Hepatocyte (in vitro differentiated cells): Measurements from ENCODE around the gene RHCG. TPM values are rescaled to one million over a fixed set of nuclear protein-coding genes. Genes with fewer than 3 reads are reported as not detected.
A peak's percentile ranks its signal among the peaks of the same experiment; 100 is the strongest.

Experiments used
- DNase-seq: peaks from one replicate; pipeline ENCODE4 v3.0.0-alpha.2; 2016; ENCODE audit warnings: low spot score
- H2AFZ ChIP-seq: fragments of 200-600 bp; sonication (generic); 2 replicates; pipeline ENCODE4 v1.6.0; 2016; ENCODE audit warnings: antibody characterized with exemption, mild to moderate bottlenecking
- H3K27ac ChIP-seq: fragments of 200-600 bp; sonication (generic); 2 replicates; pipeline ENCODE4 v1.5.1; 2016; ENCODE audit warnings: mild to moderate bottlenecking
- H3K27me3 ChIP-seq: fragments of 200-600 bp; sonication (generic); 2 replicates; pipeline ENCODE4 v1.6.1; 2016
- H3K36me3 ChIP-seq: fragments of 200-600 bp; sonication (generic); replicated peaks from 2 replicates; pipeline ENCODE4 v1.5.1; 2016; ENCODE audit warnings: low read depth; ENCODE audit not compliant: insufficient read depth
- H3K4me1 ChIP-seq: fragments of 200-600 bp; sonication (generic); 2 replicates; pipeline ENCODE4 v1.5.1; 2016; ENCODE audit warnings: mild to moderate bottlenecking, moderate library complexity; ENCODE audit not compliant: insufficient read depth
- H3K4me2 ChIP-seq: fragments of 200-600 bp; sonication (generic); 2 replicates; pipeline ENCODE4 v1.6.0; 2016
- H3K4me3 ChIP-seq: fragments of 200-600 bp; sonication (generic); 2 replicates; pipeline ENCODE4 v1.5.1; 2016; ENCODE audit warnings: mild to moderate bottlenecking
- H3K79me2 ChIP-seq: fragments of 200-600 bp; sonication (generic); 2 replicates; pipeline ENCODE4 v1.6.0; 2017; ENCODE audit warnings: mild to moderate bottlenecking
- H3K9me2 ChIP-seq: fragments of 200-600 bp; sonication (generic); replicated peaks from 2 replicates; pipeline ENCODE4 v1.6.0; 2017; ENCODE audit warnings: mild to moderate bottlenecking; ENCODE audit not compliant: insufficient read depth
- H3K9me3 ChIP-seq: fragments of 200-600 bp; sonication (generic); 2 replicates; pipeline ENCODE4 v1.5.1; 2016; ENCODE audit warnings: low read depth, mild to moderate bottlenecking
- H4K20me1 ChIP-seq: fragments of 200-600 bp; sonication (generic); 2 replicates; pipeline ENCODE4 v1.6.0; 2016; ENCODE audit warnings: mild to moderate bottlenecking; ENCODE audit not compliant: insufficient read depth, poor library complexity, severe bottlenecking
- EZH2 ChIP-seq: fragments of 200-600 bp; sonication (generic); IDR thresholded peaks from 2 replicates; pipeline ENCODE4 v1.6.1; 2016; ENCODE audit warnings: antibody characterized with exemption, mild to moderate bottlenecking, borderline replicate concordance
- EZH2phosphoT487 ChIP-seq: fragments of 200-600 bp; sonication (generic); IDR thresholded peaks from one replicate; pipeline ENCODE4 v1.6.1; 2018; ENCODE audit warnings: antibody characterized with exemption, mild to moderate bottlenecking, low read depth, moderate library complexity; ENCODE audit not compliant: unreplicated experiment, severe bottlenecking
- WGBS: methylation state at CpG from one replicate; pipeline ENCODE4 v1.1.6; 2016; ENCODE audit warnings: low lambda C conversion rate; ENCODE audit errors: missing lambda C conversion rate; 5-methylcytosine and 5-hydroxymethylcytosine counted together
- polyA plus RNA-seq: library from polyadenylated mRNA; unstranded; fragments of >200 nt; fragmentation: Nextera tagmentation; extraction: Ambion mirVana; gene quantifications from 2 replicates; pipeline ENCODE4 v1.2.1, GENCODE V29; 2016
- total RNA-seq: library from RNA; depleted of rRNA; stranded (reverse); fragments of >200 nt; gene quantifications from 2 replicates; pipeline ENCODE4 v1.2.3, GENCODE V29; 2014
- TF ChIP-seq, protein P1 (sequence below): fragments of 200-600 bp; sonication (generic); IDR thresholded peaks from 2 replicates; pipeline ENCODE4 v1.5.1; 2016; ENCODE audit warnings: antibody characterized with exemption, mild to moderate bottlenecking; ENCODE audit not compliant: poor library complexity

Gene RHCG
- 1.1 and 3.1 TPM in 2 replicates for total RNA-seq
- polyA plus RNA-seq = 1.7 and 4.1 TPM in 2 replicates

DNA sequence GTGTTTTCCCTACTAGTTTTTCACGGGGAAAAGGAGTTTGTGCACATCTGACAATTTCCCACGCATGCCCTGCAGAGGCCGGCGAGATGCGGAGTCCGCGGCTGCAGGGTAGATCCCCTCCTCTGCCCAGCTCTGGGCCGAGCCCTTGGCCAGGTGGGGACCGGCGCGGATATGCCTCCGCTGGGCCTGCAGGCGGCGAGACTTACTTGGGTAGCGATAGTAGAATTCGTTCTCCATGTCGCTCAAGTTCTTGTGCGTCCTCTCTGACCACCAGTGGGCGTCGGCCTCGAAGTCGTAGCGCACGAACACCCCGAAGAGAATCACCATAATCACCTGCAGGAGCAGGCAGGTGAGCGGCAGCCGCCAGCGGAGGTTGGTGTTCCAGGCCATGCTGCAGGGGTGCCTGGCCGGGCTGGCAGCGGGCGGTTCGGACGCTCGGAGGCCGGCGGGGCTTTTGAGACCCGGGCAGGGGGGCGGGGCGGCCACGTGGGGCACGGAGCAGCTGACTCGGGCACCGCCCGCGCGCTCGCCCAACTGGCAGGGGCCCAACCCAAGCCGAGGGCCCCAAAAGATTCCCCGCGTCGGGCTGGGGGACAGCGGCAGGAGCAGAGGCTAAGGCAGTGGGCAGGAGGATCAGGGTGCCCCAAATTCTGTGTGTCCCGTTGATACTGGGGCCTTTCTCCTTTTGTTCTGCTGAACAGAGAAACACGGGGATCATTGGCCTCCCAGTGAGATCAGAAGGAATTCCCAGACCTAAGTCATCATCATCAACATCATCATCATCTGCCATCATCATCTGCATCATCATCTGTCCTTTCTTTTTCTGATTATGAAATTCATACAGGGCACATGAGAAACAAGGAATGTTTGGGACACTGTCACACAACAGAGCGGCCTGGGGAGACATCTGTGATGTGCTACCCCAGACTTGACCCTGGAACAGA is at the start of gene RHCG:
Gene RHCG (minus strand): TSS at position 429 of the 944 bp plus-strand sequence. CDS start 39 bp downstream, at position 390.
- no peaks in the 10 kb centered on the region for H3K36me3 ChIP-seq
- peak within 1 kb of the TSS; percentile 96 for H3K4me2 ChIP-seq
- peak within 1 kb of the TSS; percentile 30 for H3K4me3 ChIP-seq
- 8% methylated on average over 42 of the region's 55 CpGs for WGBS
- no peaks in the 10 kb centered on the region for H3K9me2 ChIP-seq
- peaks cover 27% of the 10 kb centered on the region for H3K27me3 ChIP-seq
- no peaks in the 10 kb centered on the region for H3K9me3 ChIP-seq
- H2AFZ ChIP-seq = peak within 1 kb of the TSS; percentile 81
- H4K20me1 ChIP-seq = no peaks in the 10 kb centered on the region
- peaks cover 7% of the 10 kb centered on the region for H3K4me1 ChIP-seq
- TF ChIP-seq, protein P1, sequence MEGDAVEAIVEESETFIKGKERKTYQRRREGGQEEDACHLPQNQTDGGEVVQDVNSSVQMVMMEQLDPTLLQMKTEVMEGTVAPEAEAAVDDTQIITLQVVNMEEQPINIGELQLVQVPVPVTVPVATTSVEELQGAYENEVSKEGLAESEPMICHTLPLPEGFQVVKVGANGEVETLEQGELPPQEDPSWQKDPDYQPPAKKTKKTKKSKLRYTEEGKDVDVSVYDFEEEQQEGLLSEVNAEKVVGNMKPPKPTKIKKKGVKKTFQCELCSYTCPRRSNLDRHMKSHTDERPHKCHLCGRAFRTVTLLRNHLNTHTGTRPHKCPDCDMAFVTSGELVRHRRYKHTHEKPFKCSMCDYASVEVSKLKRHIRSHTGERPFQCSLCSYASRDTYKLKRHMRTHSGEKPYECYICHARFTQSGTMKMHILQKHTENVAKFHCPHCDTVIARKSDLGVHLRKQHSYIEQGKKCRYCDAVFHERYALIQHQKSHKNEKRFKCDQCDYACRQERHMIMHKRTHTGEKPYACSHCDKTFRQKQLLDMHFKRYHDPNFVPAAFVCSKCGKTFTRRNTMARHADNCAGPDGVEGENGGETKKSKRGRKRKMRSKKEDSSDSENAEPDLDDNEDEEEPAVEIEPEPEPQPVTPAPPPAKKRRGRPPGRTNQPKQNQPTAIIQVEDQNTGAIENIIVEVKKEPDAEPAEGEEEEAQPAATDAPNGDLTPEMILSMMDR = peak; percentile 56
- TF ChIP-seq EZH2 = no peak
- peak; percentile 79 for DNase-seq
- H3K79me2 ChIP-seq = no peaks in the 10 kb centered on the region
- H3K27ac ChIP-seq = peak within 1 kb of the TSS; percentile 26

DNA sequence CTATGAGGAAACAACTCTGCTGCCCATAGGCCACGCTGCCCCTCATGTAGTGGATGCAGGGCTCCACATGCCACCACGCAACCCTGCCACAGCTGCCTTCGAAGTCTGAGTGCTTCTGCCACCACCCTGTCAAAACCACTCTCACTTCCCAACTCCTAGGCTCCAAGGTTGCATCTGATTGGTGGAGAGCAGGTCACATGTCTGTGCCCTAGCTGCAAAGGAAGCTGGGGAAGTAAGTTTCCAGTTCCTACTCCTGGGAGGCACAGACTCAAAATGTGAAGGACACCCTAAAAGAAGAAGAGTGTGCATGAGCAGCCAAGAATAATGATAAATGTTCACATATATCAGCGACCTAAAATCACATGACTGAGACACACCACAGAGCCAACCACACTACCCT is 47.0 kb upstream of the RHCG start:
- no peaks in the 10 kb centered on the region for H3K27me3 ChIP-seq
- H3K4me1 ChIP-seq = no peaks in the 10 kb centered on the region
- no peak overlapping the region for H3K4me2 ChIP-seq
- H3K27ac ChIP-seq = no peak overlapping the region
- no peaks in the 10 kb centered on the region for H3K79me2 ChIP-seq
- no peaks in the 10 kb centered on the region for H3K9me2 ChIP-seq
- no peak overlapping the region for H3K4me3 ChIP-seq
- no peaks in the 10 kb centered on the region for H3K9me3 ChIP-seq
- WGBS = 90% methylated on average over 4 of the region's 4 CpGs
- TF ChIP-seq EZH2phosphoT487 (no peak), EZH2 (no peak)
- TF ChIP-seq, protein P1 = no peak
- no peak overlapping the region for H2AFZ ChIP-seq
- no peak for DNase-seq
- no peaks in the 10 kb centered on the region for H4K20me1 ChIP-seq
- H3K36me3 ChIP-seq = no peaks in the 10 kb centered on the region

DNA sequence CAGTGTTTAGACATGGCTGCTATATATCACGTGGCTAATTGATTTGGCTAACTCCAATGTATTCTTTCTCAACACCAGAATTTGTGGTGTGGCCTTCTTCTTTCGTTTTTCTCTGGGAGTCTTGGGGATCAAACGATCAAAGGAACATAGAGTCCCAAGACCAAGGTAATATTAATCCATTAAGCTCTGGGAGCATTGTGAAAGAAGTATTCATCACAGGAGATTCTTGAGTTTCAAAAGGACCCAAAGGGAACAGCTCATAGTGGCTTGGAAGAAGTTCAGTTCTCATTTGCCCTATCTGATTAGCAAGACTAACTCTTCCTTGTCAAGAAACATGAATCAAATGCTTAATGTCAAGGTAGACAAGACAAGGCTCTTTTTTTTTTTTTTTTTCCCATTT is 46.0 kb upstream of the RHCG start:
- Histone ChIP-seq H3K4me3 (no peak overlapping the region), H3K4me2 (no peak overlapping the region), H3K27me3 (no peaks in the 10 kb centered on the region), H4K20me1 (no peaks in the 10 kb centered on the region), H3K9me3 (no peaks in the 10 kb centered on the region), H2AFZ (no peak overlapping the region), H3K4me1 (no peaks in the 10 kb centered on the region), H3K27ac (no peak overlapping the region), H3K36me3 (no peaks in the 10 kb centered on the region), H3K9me2 (no peaks in the 10 kb centered on the region), H3K79me2 (no peaks in the 10 kb centered on the region)
- TF ChIP-seq EZH2 (no peak), EZH2phosphoT487 (no peak)
- TF ChIP-seq, protein P1 = no peak
- 78% methylated on average over 3 of the region's 3 CpGs for WGBS
- no peak for DNase-seq
